ENCODE data around the gene MUCL3. TPM values are rescaled to one million over a fixed set of nuclear protein-coding genes. Genes with fewer than 3 reads are reported as not detected.

The MUCL3 gene
- total and polyA plus RNA-seq, 2 donors: 0.02 to 0.05 TPM

DNA sequence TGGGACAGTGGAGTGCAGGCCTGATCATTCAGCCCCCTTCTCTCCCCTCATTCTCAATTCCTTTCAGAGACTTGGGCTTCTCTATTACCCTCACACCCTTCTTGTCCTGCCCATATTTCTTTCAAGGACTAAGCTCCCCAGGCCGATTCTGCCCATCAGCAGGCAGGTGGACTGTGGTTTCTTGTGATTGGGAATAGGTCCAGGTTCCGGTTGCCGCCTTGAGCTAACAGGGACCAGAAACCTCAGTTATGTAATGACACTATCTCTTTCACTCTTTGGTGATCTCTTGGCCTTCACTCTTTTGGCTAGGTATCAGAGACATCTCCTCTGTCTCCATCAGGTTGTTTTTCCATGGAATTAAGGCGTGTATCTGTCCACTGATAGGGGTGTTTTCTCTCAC, 6.5 kb downstream of the MUCL3 start:
- peaks cover 0 to 13% of the 10 kb centered on the region in 2 donors for H3K9me3 ChIP-seq (ENCODE audit: control insufficient read depth in 2 of 2, insufficient read depth in 1 of 2, low read length in 1 of 2)
- no peak for DNase-seq (ENCODE audit: low read depth in 6 of 9, low spot score in 9 of 9)
- no peak overlapping the region for H3K27ac ChIP-seq (ENCODE audit: low read depth in 1 of 2, low read length in 1 of 2)
- H3K27me3 ChIP-seq (ENCODE audit: control insufficient read depth in 2 of 2, insufficient read depth in 1 of 2, low read length in 1 of 2): peaks cover 0 to 32% of the 10 kb centered on the region in 2 donors
- no peaks in the 10 kb centered on the region for H3K4me1 ChIP-seq (ENCODE audit: control insufficient read depth in 2 of 2, insufficient read depth in 2 of 2, low read length in 2 of 2)
- H3K4me3 ChIP-seq (ENCODE audit: low read length in 2 of 2): no peak overlapping the region
- no peaks in the 10 kb centered on the region for H3K36me3 ChIP-seq (ENCODE audit: control insufficient read depth in 2 of 2, insufficient read depth in 2 of 2, low read length in 1 of 2)
- 89% methylated on average over 4 of the region's 4 CpGs for WGBS

- Histone ChIP-seq H3K27me3 (ENCODE audit: control insufficient read depth in 2 of 2, insufficient read depth in 1 of 2, low read length in 1 of 2) (peaks cover 4 to 40% of the 10 kb centered on the region in 2 donors), H3K4me1 (ENCODE audit: control insufficient read depth in 2 of 2, insufficient read depth in 2 of 2, low read length in 2 of 2) (no peaks in the 10 kb centered on the region), H3K4me3 (ENCODE audit: low read length in 2 of 2) (no peak overlapping the region), H3K36me3 (ENCODE audit: control insufficient read depth in 2 of 2, insufficient read depth in 2 of 2, low read length in 1 of 2) (no peaks in the 10 kb centered on the region), H3K27ac (ENCODE audit: low read depth in 1 of 2, low read length in 1 of 2) (no peak overlapping the region), H3K9me3 (ENCODE audit: control insufficient read depth in 2 of 2, insufficient read depth in 1 of 2, low read length in 1 of 2) (peaks cover 0 to 3% of the 10 kb centered on the region in 2 donors)
- no peak for DNase-seq (ENCODE audit: low read depth in 6 of 9, low spot score in 9 of 9)
- WGBS: 97% methylated on average over 6 of the region's 6 CpGs
Measured at GRCh38 chr6:30948811-30949210, 8.0 kb downstream of the MUCL3 start.

DNA sequence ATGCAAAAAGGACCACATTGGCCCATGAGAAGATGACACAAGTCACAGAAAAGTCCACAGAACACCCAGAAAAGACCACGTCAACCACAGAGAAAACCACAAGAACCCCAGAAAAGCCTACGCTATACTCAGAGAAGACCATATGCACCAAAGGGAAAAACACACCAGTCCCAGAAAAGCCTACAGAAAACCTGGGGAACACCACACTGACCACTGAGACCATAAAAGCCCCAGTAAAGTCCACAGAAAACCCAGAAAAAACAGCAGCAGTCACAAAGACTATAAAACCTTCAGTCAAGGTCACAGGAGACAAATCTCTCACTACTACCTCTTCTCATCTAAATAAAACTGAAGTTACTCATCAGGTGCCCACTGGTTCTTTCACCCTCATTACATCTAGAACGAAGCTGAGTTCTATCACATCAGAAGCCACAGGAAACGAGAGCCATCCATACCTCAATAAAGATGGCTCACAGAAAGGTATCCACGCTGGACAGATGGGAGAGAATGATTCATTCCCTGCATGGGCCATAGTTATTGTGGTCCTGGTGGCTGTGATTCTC, 11.2 kb downstream of the MUCL3 start:
- H3K27ac ChIP-seq (ENCODE audit: low read depth in 1 of 2, low read length in 1 of 2): no peak overlapping the region
- peaks cover 5 to 11% of the 10 kb centered on the region in 2 donors for H3K4me1 ChIP-seq (ENCODE audit: control insufficient read depth in 2 of 2, insufficient read depth in 2 of 2, low read length in 2 of 2)
- peaks cover 16 to 67% of the 10 kb centered on the region in 2 donors for H3K27me3 ChIP-seq (ENCODE audit: control insufficient read depth in 2 of 2, insufficient read depth in 1 of 2, low read length in 1 of 2)
- no peaks in the 10 kb centered on the region for H3K36me3 ChIP-seq (ENCODE audit: control insufficient read depth in 2 of 2, insufficient read depth in 2 of 2, low read length in 1 of 2)
- no peak overlapping the region for H3K4me3 ChIP-seq (ENCODE audit: low read length in 2 of 2)
- 80% methylated on average over 5 of the region's 5 CpGs for WGBS
- DNase-seq (ENCODE audit: low read depth in 6 of 9, low spot score in 9 of 9): no peak
- H3K9me3 ChIP-seq (ENCODE audit: control insufficient read depth in 2 of 2, insufficient read depth in 1 of 2, low read length in 1 of 2): peaks cover 0 to 4% of the 10 kb centered on the region in 2 donors

DNA sequence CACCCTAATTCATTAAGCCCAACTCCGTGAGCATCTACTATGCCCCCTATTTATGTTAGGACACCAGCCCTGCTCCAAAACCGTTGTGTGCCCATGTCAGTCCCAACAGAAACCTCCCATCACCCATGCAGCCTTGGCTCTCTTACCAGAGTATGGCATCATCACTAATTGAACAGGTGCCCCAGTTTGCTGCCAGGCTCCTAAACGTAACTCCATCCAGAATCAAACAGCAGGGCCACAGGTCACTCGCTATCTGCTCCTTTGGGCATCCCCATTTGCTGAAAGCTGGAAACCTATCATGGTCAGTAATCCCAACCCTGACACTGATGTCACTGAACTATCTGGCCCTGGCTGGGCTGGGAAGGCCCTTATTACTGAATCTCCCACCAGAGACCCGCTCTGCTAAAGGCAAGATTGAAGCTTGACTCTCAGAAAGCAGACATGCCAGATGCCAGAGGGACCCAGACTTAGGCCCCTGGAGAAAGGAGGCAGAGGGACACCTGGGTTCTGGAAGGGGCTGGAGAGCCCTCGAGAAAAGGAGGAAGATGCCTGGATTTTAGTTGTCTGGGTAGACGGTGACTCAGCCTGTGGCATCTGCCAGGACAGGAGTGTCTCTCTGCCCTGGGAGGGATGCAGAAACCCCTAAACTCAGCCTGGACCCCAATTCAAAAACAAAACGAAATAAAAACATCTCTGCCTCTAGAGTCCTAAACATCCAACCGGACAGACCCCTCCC, 14.0 kb downstream of the MUCL3 start:
- peak overlapping the region; percentile 30 to 53 for H3K4me3 ChIP-seq (ENCODE audit: low read length in 2 of 2)

GRCh38 chr6:30955367-30956042, 14.7 kb downstream of the MUCL3 start:
- Histone ChIP-seq H3K27ac (ENCODE audit: low read depth in 1 of 2, low read length in 1 of 2) (no peak overlapping the region), H3K9me3 (ENCODE audit: control insufficient read depth in 2 of 2, insufficient read depth in 1 of 2, low read length in 1 of 2) (peaks cover 0 to 4% of the 10 kb centered on the region in 2 donors), H3K36me3 (ENCODE audit: control insufficient read depth in 2 of 2, insufficient read depth in 2 of 2, low read length in 1 of 2) (no peaks in the 10 kb centered on the region), H3K4me1 (ENCODE audit: control insufficient read depth in 2 of 2, insufficient read depth in 2 of 2, low read length in 2 of 2) (peaks cover 5 to 11% of the 10 kb centered on the region in 2 donors), H3K4me3 (ENCODE audit: low read length in 2 of 2) (peak overlapping the region; percentile 30 to 53), H3K27me3 (ENCODE audit: control insufficient read depth in 2 of 2, insufficient read depth in 1 of 2, low read length in 1 of 2) (peaks cover 21 to 84% of the 10 kb centered on the region in 2 donors)
- peak in 8 of 9 donors; percentile 3 to 74 (median 25) for DNase-seq (ENCODE audit: low read depth in 6 of 9, low spot score in 9 of 9)
- 1% methylated on average over 46 of the region's 46 CpGs for WGBS

More for the DNA sequence above, 14.0 kb downstream of the MUCL3 start:
- Histone ChIP-seq H3K27me3 (ENCODE audit: control insufficient read depth in 2 of 2, insufficient read depth in 1 of 2, low read length in 1 of 2) (peaks cover 21 to 83% of the 10 kb centered on the region in 2 donors), H3K36me3 (ENCODE audit: control insufficient read depth in 2 of 2, insufficient read depth in 2 of 2, low read length in 1 of 2) (no peaks in the 10 kb centered on the region), H3K27ac (ENCODE audit: low read depth in 1 of 2, low read length in 1 of 2) (no peak overlapping the region), H3K4me1 (ENCODE audit: control insufficient read depth in 2 of 2, insufficient read depth in 2 of 2, low read length in 2 of 2) (peaks cover 5 to 11% of the 10 kb centered on the region in 2 donors), H3K9me3 (ENCODE audit: control insufficient read depth in 2 of 2, insufficient read depth in 1 of 2, low read length in 1 of 2) (peaks cover 0 to 4% of the 10 kb centered on the region in 2 donors)
- DNase-seq (ENCODE audit: low read depth in 6 of 9, low spot score in 9 of 9): no peak
- 62% methylated on average over 9 of the region's 9 CpGs for WGBS

- no peak overlapping the region for H3K4me3 ChIP-seq (ENCODE audit: low read length in 2 of 2)
- H3K9me3 ChIP-seq (ENCODE audit: control insufficient read depth in 2 of 2, insufficient read depth in 1 of 2, low read length in 1 of 2): peaks cover 0 to 4% of the 10 kb centered on the region in 2 donors
- H3K36me3 ChIP-seq (ENCODE audit: control insufficient read depth in 2 of 2, insufficient read depth in 2 of 2, low read length in 1 of 2): no peaks in the 10 kb centered on the region
- peaks cover 5 to 11% of the 10 kb centered on the region in 2 donors for H3K4me1 ChIP-seq (ENCODE audit: control insufficient read depth in 2 of 2, insufficient read depth in 2 of 2, low read length in 2 of 2)
- WGBS: 71% methylated on average over 2 of the region's 2 CpGs
- DNase-seq (ENCODE audit: low read depth in 6 of 9, low spot score in 9 of 9): no peak
- no peak overlapping the region for H3K27ac ChIP-seq (ENCODE audit: low read depth in 1 of 2, low read length in 1 of 2)
- H3K27me3 ChIP-seq (ENCODE audit: control insufficient read depth in 2 of 2, insufficient read depth in 1 of 2, low read length in 1 of 2): peaks cover 21 to 75% of the 10 kb centered on the region in 2 donors
Measured at GRCh38 chr6:30957716-30958115, 16.9 kb downstream of the MUCL3 start.

DNA sequence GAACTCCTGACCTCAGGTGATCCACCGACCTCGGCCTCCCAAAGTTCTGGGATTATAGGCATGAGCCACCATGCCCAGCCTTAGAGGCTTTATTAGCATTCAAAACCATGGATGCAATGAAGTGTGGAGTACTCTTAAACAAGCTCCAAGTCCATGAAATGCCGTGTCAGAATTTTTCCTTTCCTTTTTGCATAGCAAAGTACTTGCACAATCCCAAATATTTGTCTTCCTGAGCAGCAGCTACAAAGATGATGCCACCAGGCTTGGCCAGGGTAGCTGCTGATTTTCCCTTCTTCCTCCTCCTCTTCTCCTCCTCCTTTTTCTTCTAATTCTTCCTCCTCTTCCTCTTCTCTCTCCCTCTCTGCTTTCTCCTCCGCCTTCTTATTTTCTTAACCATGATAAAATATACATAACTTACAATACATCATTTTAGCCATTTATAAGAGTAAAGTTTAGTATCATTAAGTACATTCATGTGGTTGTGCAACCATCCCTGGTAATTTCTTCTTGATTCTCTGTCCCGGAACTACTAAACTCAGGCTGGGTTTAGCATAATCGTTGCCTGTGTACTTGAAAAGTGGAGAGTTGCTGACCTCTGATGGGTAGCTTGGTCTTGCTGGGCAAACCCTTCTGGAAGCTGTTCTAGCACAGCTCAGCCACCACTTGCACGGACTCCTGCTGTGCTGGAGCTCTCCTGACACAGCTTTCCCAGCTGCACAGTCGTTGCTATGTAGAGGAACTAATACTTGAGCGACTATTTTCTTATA, 20.3 kb downstream of the MUCL3 start:
- 90% methylated on average over 9 of the region's 9 CpGs for WGBS
- H3K4me1 ChIP-seq (ENCODE audit: control insufficient read depth in 2 of 2, insufficient read depth in 2 of 2, low read length in 2 of 2): peaks cover 0 to 1% of the 10 kb centered on the region in 2 donors
- H3K36me3 ChIP-seq (ENCODE audit: control insufficient read depth in 2 of 2, insufficient read depth in 2 of 2, low read length in 1 of 2): no peaks in the 10 kb centered on the region
- no peak overlapping the region for H3K27ac ChIP-seq (ENCODE audit: low read depth in 1 of 2, low read length in 1 of 2)
- H3K27me3 ChIP-seq (ENCODE audit: control insufficient read depth in 2 of 2, insufficient read depth in 1 of 2, low read length in 1 of 2): peaks cover 10 to 62% of the 10 kb centered on the region in 2 donors
- no peak overlapping the region for H3K4me3 ChIP-seq (ENCODE audit: low read length in 2 of 2)
- no peaks in the 10 kb centered on the region for H3K9me3 ChIP-seq (ENCODE audit: control insufficient read depth in 2 of 2, insufficient read depth in 1 of 2, low read length in 1 of 2)
- DNase-seq (ENCODE audit: low read depth in 6 of 9, low spot score in 9 of 9): no peak

DNA sequence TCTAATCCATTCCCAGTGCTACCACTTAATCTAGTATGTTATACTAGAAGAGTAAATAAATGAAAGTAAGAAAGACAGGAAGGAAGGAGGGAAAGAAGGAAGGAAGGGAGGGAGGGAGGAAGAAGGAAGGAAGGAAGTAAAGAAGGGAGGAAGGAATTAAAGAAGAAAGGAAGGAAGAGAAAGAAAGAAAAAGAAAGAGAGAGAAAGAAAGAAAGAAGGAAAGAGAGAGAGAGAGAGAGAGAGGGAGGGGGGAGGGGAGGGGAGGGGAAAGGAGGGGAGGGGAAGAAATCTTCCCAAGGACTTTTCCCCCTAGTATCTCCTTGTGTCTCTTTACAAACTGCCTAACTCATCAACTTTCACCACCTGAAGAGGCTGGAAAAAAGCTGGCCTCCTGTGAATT, 21.9 kb downstream of the MUCL3 start:
- H3K9me3 ChIP-seq (ENCODE audit: control insufficient read depth in 2 of 2, insufficient read depth in 1 of 2, low read length in 1 of 2): no peaks in the 10 kb centered on the region
- no peak for DNase-seq (ENCODE audit: low read depth in 6 of 9, low spot score in 9 of 9)
- H3K4me1 ChIP-seq (ENCODE audit: control insufficient read depth in 2 of 2, insufficient read depth in 2 of 2, low read length in 2 of 2): no peaks in the 10 kb centered on the region
- peaks cover 3 to 46% of the 10 kb centered on the region in 2 donors for H3K27me3 ChIP-seq (ENCODE audit: control insufficient read depth in 2 of 2, insufficient read depth in 1 of 2, low read length in 1 of 2)
- no peak overlapping the region for H3K27ac ChIP-seq (ENCODE audit: low read depth in 1 of 2, low read length in 1 of 2)
- H3K36me3 ChIP-seq (ENCODE audit: control insufficient read depth in 2 of 2, insufficient read depth in 2 of 2, low read length in 1 of 2): no peaks in the 10 kb centered on the region
- H3K4me3 ChIP-seq (ENCODE audit: low read length in 2 of 2): no peak overlapping the region
